GM19238 (cell line): ENCODE results near the gene EGFL7.
"Not testable (repeated sequence)": the region's sequence is repeated elsewhere in the genome, so short reads cannot be mapped to it uniquely, and the experiment has no call there.

Experiments used
- DNase-seq: peaks from one replicate; pipeline ENCODE4 v3.0.0; 2011; ENCODE audit warnings: low spot score; ENCODE audit not compliant: insufficient read length

Gene EGFL7

GRCh38 chr9:136624184-136624951 is 38.3 kb upstream of the EGFL7 start:
- no peak for DNase-seq

- no peak for DNase-seq
Observed at GRCh38 chr9:136625101-136626065, 37.3 kb upstream of the EGFL7 start.

GRCh38 chr9:136626066-136626725 is 36.5 kb upstream of the EGFL7 start:
- no peak for DNase-seq

- DNase-seq, result no peak
Observed at GRCh38 chr9:136626740-136627642, 35.7 kb upstream of the EGFL7 start.

GRCh38 chr9:136627703-136628102 is 35.0 kb upstream of the EGFL7 start:
- no peak for DNase-seq

- no peak for DNase-seq
Observed at GRCh38 chr9:136628268-136628667, 34.4 kb upstream of the EGFL7 start.

GRCh38 chr9:136629001-136629878 is 33.5 kb upstream of the EGFL7 start:
- no peak for DNase-seq

- peak; percentile 63 for DNase-seq
Observed at GRCh38 chr9:136629879-136630661, 32.6 kb upstream of the EGFL7 start.

GRCh38 chr9:136630662-136630992 is 32.1 kb upstream of the EGFL7 start:
- no peak for DNase-seq

GRCh38 chr9:136631038-136632000 is 31.4 kb upstream of the EGFL7 start:
- DNase-seq, result peak; percentile 71

- not testable (repeated sequence) for DNase-seq
Observed at GRCh38 chr9:136632072-136632471, 30.6 kb upstream of the EGFL7 start.

GRCh38 chr9:136632491-136633106 is 30.1 kb upstream of the EGFL7 start:
- not testable (repeated sequence) for DNase-seq

GRCh38 chr9:136634904-136635303 is 27.8 kb upstream of the EGFL7 start:
- no peak for DNase-seq

- no peak for DNase-seq
Observed at GRCh38 chr9:136640171-136641111, 22.3 kb upstream of the EGFL7 start.

- no peak for DNase-seq
Observed at GRCh38 chr9:136642439-136642921, 20.2 kb upstream of the EGFL7 start.
